Activated CD8-positive, alpha-beta T cell treated with anti-CD3 and anti-CD28 coated beads for 36 hours (primary cell): Measurements from ENCODE around the gene CAMK1D. TPM values are rescaled to one million over a fixed set of nuclear protein-coding genes. Genes with fewer than 3 reads are reported as not detected.

Experiments used
- ATAC-seq: fragments of 200-7000 bp; cut with Tn5 transposase; one replicate; pipeline ENCODE4 v1.10.0; 2021; ENCODE audit warnings: mild to moderate bottlenecking, moderate library complexity
- CTCF ChIA-PET: fragments of 350-600 bp; sonication (Branson Sonifier 250); formaldehyde crosslinking; loops from one replicate; lab custom pipeline; 2021; ENCODE audit warnings: antibody characterized with exemption; lab: Charles Lee
- POLR2A ChIA-PET: fragments of 350-600 bp; sonication (Branson Sonifier 250); formaldehyde crosslinking; loops from one replicate; lab custom pipeline; 2021; ENCODE audit warnings: antibody characterized with exemption; lab: Charles Lee
- DNase-seq: peaks from one replicate; pipeline ENCODE4 v3.0.0-alpha.2; 2020
- H3K27ac Mint-ChIP-seq: one replicate; pipeline ENCODE4 v1.8.0; 2021; ENCODE audit warnings: mild to moderate bottlenecking, mixed read lengths
- H3K27me3 Mint-ChIP-seq: one replicate; pipeline ENCODE4 v1.8.0; 2021; ENCODE audit warnings: mixed read lengths
- H3K36me3 Mint-ChIP-seq: one replicate; pipeline ENCODE4 v1.8.0; 2021; ENCODE audit warnings: low read depth, mixed read lengths
- H3K4me1 Mint-ChIP-seq: one replicate; pipeline ENCODE4 v1.8.0; 2021; ENCODE audit warnings: low read depth, mixed read lengths
- H3K4me3 Mint-ChIP-seq: one replicate; pipeline ENCODE4 v1.8.0; 2021; ENCODE audit warnings: mild to moderate bottlenecking, moderate library complexity, mixed read lengths
- H3K9me3 Mint-ChIP-seq: one replicate; pipeline ENCODE4 v1.8.0; 2021; ENCODE audit warnings: mixed read lengths
- intact Hi-C: fragments of 100-400 bp; cut with micrococcal nuclease; formaldehyde crosslinking; loops from one replicate; pipeline ENCODE4 v1.10.0; 2022
- total RNA-seq, 2 experiments: library from RNA; stranded (reverse); gene quantifications; one replicate each; pipeline ENCODE4 v1.2.3, GENCODE V29; 2021
- TF ChIP-seq, protein P1 (sequence below): fragments of 200-600 bp; IDR thresholded peaks from one replicate; pipeline ENCODE4 v1.8.0; 2022; ENCODE audit warnings: antibody characterized with exemption, mild to moderate bottlenecking

CAMK1D gene
- total RNA-seq, 2 experiments from 2014 or later = 13.8 TPM

GRCh38 chr10:12639996-12640944 is 290.9 kb downstream of the CAMK1D start:
- ATAC-seq (no peak), DNase-seq (no peak)
- TF ChIP-seq, protein P1, sequence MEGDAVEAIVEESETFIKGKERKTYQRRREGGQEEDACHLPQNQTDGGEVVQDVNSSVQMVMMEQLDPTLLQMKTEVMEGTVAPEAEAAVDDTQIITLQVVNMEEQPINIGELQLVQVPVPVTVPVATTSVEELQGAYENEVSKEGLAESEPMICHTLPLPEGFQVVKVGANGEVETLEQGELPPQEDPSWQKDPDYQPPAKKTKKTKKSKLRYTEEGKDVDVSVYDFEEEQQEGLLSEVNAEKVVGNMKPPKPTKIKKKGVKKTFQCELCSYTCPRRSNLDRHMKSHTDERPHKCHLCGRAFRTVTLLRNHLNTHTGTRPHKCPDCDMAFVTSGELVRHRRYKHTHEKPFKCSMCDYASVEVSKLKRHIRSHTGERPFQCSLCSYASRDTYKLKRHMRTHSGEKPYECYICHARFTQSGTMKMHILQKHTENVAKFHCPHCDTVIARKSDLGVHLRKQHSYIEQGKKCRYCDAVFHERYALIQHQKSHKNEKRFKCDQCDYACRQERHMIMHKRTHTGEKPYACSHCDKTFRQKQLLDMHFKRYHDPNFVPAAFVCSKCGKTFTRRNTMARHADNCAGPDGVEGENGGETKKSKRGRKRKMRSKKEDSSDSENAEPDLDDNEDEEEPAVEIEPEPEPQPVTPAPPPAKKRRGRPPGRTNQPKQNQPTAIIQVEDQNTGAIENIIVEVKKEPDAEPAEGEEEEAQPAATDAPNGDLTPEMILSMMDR = no peak
- no peak overlapping the region for H3K27ac Mint-ChIP-seq
- H3K36me3 Mint-ChIP-seq = no peaks in the 10 kb centered on the region
- ChIA-PET CTCF (interaction anchor here (0.6 to 3.2 kb wide), 4 partner anchors 11 to 71 kb away, joined by 3 to 16 read pairs (median 6); no protein-coding TSS in a partner anchor), POLR2A (interaction anchor here (1.2 kb wide), 1 partner anchor 222 kb away, joined by 3 read pairs; no protein-coding TSS in a partner anchor)
- intact Hi-C loops = no loop called here
- H3K9me3 Mint-ChIP-seq = no peaks in the 10 kb centered on the region
- peaks cover 36% of the 10 kb centered on the region for H3K4me1 Mint-ChIP-seq
- H3K4me3 Mint-ChIP-seq = no peak overlapping the region
- H3K27me3 Mint-ChIP-seq = no peaks in the 10 kb centered on the region

- DNase-seq (no peak), ATAC-seq (no peak)
- TF ChIP-seq, protein P1 = no peak
- Mint-ChIP-seq H3K4me3 (no peak overlapping the region), H3K27me3 (no peaks in the 10 kb centered on the region), H3K36me3 (no peaks in the 10 kb centered on the region), H3K4me1 (peaks cover 30% of the 10 kb centered on the region), H3K27ac (no peak overlapping the region), H3K9me3 (no peaks in the 10 kb centered on the region)
- ChIA-PET POLR2A (no interaction called here), CTCF (interaction anchor here (1.0 kb wide), 1 partner anchor 14 kb away, joined by 4 read pairs; no protein-coding TSS in a partner anchor)
- intact Hi-C loops = no loop called here
Observed at GRCh38 chr10:12642036-12642435, 292.7 kb downstream of the CAMK1D start.

DNA sequence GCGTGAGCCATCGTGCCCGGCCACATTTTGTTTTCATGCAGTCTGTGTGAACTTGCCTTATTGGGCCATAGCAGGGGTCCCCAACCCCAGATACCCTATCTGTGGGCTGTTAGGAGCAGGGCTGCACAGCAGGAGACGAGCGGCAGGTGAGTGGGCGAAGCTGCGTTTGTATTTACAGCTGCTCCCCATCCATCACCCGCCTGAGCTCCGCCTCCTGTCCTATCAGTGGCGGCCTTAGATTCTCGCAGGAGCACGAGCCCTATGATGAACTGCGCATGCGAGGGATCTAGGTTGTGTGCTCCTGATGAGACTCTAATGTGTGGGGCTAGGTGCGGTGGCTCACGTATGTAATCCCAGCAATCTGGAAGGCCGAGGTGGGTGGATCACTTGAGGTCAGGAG is 293.9 kb downstream of the CAMK1D start:
- Mint-ChIP-seq H3K9me3 (no peaks in the 10 kb centered on the region), H3K27me3 (no peaks in the 10 kb centered on the region), H3K27ac (no peak overlapping the region), H3K36me3 (no peaks in the 10 kb centered on the region), H3K4me3 (no peak overlapping the region), H3K4me1 (peaks cover 21% of the 10 kb centered on the region)
- intact Hi-C loops = no loop called here
- TF ChIP-seq, protein P1 = no peak
- ChIA-PET CTCF (interaction anchor here (1.1 to 3.9 kb wide), 3 partner anchors 10 to 22 kb away, joined by 3 to 24 read pairs (median 3); no protein-coding TSS in a partner anchor), POLR2A (interaction anchor here (1.6 kb wide), 1 partner anchor 13 kb away, joined by 6 read pairs; no protein-coding TSS in a partner anchor)
- DNase-seq (no peak), ATAC-seq (no peak)

GRCh38 chr10:12644380-12645144 is 295.2 kb downstream of the CAMK1D start:
- TF ChIP-seq, protein P1 = no peak
- Mint-ChIP-seq H3K36me3 (no peaks in the 10 kb centered on the region), H3K4me3 (peak overlapping the region; percentile 1), H3K27me3 (no peaks in the 10 kb centered on the region), H3K4me1 (peaks cover 21% of the 10 kb centered on the region), H3K27ac (peak overlapping the region; percentile 68), H3K9me3 (no peaks in the 10 kb centered on the region)
- DNase-seq = peak; percentile 50
- POLR2A ChIA-PET = interaction anchor here (1.6 kb wide), 1 partner anchor 12 kb away, joined by 6 read pairs; no protein-coding TSS in a partner anchor
- ATAC-seq = peak; percentile 78
- CTCF ChIA-PET = interaction anchor here (0.6 to 3.9 kb wide), 4 partner anchors 9 to 610 kb away, joined by 3 to 24 read pairs (median 4); no protein-coding TSS in a partner anchor
- intact Hi-C loops = no loop called here
